ENCODE data around the gene MGA.

The MGA gene

DNA sequence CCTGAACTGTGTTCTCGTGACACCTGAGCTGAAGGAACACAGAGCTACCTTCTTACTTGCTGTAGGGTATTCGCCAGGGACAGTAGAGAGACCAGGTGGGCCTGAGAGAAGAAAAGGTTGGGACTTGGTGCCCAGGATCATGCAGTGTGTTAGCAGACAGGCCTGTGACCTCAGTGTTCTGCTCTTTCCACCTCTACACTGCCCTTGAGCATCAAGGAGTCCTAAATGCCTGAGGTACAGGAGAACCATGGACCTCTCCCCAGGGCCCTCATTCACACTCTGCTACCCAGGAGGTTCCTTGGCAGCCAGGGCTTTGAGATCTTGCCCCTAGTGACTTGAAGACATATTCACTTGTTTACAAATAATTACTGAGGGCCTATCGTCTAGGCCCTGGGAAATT lies 145.5 kb downstream of the MGA start:
- FAIRE-seq (no peak), DNase-seq (ENCODE audit: low spot score) (no peak)

DNA sequence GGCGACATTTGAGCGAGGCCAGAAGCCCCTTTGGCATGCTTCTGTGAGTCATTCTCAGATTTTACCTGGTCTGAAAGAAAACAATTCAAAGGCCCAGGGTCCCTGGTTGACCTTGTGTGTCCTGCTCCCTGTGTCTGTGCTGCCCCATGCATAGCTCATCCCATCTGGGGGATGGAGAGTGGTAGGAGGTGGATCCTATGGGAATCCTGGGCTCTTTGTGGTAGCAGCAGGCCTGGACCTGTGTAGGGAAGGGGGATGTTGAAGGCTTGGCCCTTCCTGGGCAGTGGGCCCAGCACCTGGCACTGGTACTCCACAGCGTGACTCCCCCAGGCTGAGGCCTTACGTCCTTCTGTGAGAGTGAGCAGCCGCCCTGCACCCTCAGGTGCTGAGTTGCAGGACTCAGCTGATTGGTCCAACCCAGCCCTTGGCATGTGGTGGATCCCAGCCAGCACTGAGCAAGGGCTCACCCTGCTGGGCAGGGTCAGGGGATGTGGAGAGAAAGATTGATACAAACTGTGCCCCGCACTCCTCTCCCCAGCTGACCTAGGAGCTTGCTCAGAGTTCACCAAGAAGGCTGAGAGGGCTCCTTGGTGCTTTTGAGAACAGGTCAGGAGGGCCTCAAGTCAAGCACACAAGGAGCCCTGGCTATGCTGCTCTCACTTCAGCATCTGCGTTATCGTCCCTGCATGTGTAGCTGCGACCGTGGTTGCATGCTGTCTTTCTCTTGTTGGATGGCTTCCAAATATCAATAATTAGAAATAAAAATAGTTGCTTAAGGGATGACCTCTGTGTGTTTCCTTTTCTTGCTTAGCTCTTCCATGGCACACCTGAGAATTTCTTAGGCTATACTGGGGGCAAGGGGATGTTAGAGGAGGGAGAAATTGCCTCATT lies 146.3 kb downstream of the MGA start:
- FAIRE-seq (no peak), DNase-seq (ENCODE audit: low spot score) (peak; percentile 43)

DNA sequence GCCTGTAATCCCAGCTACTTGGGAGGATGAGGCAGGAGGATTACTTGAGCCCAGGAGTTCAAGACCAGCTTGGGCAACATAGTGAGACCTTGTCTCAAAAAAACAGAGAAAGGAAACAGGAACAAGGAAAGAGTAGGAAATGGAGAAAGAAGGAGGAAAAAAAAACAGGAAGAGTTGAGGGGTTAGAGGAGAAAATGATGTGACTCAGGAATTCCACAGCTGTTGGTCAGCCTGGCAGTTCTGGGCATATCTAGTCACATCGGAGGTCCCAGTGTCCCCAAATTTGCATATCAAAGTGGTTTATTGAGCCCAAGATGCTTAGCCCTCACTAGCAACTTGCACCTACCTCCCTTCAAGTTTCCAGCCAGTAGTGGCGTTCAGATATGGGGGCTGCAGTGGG lies 148.9 kb downstream of the MGA start:
- FAIRE-seq: no peak
- DNase-seq (ENCODE audit: low spot score): no peak

DNA sequence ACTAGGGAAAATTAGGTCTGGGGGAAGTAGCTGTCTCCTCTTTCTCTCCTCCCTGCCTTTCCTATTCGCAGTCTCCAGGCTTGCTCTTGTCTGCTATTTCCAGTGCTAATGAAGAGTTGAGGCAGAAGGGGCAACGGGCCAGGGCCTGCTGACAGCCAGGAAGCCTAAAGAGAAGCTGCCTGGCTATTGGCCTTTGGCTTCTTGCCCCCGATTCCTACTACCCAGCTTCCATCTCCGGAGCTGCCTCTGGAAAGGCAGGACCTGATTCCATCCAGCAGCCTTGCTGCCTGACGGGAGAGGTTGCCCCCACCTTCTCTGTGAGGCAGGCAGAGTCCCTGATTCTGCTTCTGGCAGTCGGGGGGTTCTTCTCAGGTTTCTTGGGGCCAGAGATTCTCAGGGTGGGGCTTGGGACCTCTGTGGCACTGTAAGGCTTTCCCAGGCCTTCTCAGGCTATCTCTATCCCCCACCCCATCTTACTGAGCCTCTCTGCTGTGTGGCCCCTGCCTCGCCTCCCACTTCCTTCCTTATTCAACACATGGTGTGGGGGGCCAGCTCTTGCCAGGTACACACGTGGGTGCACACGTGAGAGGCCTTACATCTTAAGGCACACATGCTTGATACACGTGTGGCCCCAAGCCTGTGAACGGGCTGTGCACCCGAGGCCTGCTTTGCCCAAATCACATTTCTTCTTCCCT lies 149.5 kb downstream of the MGA start:
- no peak for DNase-seq (ENCODE audit: low spot score)
- no peak for FAIRE-seq

DNA sequence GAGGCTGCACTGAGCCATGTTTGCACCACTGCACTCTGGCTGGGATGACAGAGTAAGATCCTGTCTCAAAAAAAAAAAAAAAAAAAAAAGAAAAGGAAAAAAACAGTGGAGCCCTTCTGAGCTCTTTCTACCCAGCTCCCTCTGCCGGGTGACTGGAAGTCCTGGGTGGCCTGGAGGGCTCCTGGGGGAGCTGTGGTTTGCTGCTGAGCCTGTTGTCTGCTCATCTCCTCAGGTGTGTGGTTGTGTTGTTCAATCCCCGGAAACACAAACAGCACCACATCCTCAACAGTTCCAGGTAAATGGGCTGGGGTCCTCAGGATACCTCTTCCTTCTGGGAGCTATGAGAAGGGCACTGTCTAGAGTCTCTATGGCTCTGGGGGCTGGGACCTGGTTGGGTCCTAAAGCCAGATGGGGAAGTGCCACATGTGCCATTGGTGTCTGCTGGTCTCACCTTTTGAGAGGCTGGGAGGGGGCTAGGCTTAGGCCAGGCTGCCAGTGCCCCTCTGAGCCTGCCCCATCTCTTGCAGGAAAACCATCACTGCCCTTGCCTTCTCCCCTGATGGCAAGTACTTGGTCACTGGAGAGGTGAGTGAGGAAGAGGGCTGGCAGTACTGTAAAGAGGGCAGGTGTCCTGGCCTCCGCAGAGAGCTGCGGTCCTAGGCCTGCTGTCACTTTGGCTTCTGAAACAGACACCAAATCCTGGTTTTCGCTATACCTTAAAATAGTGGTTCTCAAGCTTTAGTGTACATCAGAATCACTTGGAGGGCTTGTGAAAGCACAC lies 150.6 kb downstream of the MGA start:
- no peak for FAIRE-seq
- DNase-seq (ENCODE audit: low spot score): no peak

DNA sequence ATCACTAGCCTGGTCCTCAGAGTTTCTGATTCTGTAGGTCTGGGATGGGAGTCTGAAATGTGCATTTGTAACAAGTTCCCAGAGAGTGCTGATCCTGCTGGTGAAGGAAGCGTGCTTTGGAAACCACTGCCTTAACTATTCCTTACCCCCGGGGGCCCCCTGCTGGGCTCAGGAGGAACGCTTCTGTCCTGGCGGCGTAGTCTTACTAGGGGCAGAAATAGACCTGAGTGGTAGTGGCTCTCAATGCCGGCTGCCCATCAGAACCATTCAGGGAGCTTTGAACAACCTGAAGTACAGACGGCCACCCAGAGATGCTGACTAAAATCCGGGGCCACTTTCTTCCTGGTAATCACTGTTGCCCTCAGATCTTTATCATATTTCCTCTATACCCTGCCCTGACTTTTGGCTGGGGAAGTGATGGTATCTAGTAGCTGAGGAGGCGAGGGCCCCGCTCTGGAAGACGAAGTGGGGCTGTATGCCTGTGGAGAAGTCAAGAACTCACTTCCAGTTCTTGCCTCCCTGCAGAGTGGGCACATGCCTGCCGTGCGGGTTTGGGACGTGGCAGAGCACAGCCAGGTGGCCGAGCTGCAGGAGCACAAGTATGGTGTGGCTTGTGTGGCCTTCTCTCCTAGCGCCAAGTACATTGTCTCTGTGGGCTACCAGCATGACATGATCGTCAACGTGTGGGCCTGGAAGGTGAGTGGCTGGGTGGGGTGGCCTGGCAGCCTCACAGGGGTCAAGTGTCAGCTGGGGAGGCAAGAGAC lies 151.4 kb downstream of the MGA start:
- FAIRE-seq (no peak), DNase-seq (ENCODE audit: low spot score) (peak; percentile 81)

DNA sequence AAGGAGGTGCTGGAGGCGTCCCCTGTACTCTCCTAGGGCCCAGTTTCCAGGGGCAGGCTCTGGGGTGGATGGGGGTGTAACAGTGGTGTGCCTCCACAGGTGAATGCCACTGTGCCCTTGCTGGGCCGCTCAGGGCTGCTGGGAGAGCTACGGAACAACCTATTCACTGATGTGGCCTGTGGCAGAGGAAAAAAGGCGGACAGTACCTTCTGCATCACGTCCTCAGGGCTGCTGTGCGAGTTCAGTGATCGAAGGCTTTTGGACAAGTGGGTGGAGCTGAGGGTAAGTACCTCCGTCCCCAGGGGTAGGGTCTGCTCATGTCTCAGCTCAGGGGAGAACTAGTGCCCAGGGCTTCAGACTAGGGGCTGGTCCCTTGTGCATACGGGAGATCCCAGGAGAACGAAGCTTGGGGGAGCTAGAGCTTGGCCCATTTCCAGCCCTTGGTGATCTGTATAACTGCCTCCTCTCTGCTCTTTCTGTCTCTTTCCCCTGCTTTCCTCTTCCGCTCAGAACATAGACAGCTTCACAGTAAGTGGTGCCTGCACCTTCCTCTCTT lies 152.7 kb downstream of the MGA start:
- DNase-seq (ENCODE audit: low spot score) (no peak), FAIRE-seq (no peak)

DNA sequence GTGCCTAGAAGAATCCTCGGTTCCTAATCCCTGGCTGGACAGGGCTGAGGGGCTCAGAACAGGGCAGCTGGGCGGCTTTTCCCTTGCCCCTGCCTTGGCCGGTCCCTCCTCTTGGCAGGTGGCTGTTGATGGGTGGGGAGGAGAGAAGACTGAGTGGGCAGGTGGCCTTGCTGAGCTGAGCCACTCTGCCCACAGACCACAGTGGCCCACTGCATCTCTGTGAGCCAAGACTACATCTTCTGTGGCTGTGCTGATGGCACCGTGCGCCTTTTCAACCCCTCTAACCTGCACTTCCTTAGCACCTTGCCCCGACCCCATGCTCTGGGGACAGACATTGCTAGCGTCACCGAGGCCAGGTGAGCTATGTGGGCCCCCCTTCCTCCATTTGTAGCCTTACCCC lies 153.2 kb downstream of the MGA start:
- no peak for FAIRE-seq
- no peak for DNase-seq (ENCODE audit: low spot score)

DNA sequence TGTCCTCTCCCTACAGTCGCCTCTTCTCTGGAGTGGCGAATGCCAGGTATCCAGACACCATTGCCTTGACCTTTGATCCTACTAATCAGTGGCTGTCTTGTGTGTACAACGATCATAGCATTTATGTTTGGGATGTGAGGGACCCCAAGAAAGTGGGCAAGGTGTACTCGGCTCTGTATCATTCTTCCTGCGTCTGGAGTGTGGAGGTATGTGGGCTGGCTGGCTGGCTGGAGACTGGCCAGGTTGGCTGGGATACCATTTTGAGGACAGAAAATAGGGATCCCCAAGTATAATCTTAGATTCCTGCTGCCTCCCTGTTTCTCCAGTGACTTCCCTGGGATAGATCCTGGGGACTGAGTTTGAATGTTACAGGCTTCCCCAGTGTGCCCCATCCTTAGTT lies 154.3 kb downstream of the MGA start:
- DNase-seq (ENCODE audit: low spot score) (no peak), FAIRE-seq (no peak)

DNA sequence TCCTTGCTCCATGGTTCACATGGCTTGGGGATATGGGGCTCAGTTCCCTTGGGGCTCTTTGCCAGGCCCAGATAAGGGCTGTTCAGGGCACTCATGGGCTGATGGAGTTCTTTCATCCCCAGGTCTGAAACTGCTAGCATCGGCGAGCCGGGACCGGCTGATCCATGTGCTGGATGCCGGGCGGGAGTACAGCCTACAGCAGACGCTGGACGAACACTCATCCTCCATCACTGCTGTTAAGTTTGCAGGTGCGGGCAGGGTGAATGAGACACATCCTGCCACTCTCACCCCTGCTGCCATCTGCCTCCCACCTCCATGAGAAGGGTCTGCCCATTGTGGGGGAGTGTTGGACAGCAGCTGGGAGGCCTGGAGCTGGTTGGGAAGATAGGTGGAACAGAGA lies 156.6 kb downstream of the MGA start:
- FAIRE-seq (no peak), DNase-seq (ENCODE audit: low spot score) (no peak)

DNA sequence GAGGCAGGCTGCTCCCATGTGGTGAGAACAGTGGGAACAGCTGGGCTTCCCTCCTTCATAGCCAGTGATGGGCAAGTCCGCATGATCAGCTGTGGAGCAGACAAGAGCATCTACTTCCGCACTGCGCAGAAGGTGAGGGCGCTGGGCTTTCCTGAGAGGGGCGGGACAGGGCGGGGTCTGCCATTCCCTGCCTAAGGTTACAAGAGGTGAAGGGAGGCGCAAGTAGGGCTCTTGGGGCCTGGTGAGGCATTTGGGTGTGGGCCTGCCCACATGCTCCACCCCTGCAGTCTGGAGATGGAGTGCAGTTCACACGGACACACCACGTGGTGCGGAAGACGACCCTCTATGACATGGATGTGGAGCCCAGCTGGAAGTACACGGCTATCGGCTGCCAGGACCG lies 157.1 kb downstream of the MGA start:
- FAIRE-seq (no peak), DNase-seq (ENCODE audit: low spot score) (no peak)

DNA sequence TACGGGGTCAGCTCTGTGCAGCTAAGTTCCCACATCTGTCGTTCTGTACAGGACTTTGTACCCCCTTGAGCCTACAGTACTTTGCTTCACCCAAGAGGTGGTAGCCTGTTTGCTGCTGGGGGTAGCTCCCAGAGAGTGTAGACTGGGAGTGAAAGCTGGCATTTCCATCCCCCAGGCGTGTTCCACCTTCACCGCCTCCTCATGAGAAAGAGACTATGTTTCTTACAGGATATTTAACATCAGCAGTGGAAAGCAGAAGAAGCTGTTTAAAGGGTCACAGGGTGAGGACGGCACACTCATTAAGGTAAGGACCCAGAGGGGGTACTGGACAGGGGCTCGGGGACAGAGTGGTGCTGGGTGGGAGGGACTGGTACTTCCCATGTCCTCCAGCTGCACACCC lies 157.6 kb downstream of the MGA start:
- no peak for FAIRE-seq
- DNase-seq (ENCODE audit: low spot score): no peak

DNA sequence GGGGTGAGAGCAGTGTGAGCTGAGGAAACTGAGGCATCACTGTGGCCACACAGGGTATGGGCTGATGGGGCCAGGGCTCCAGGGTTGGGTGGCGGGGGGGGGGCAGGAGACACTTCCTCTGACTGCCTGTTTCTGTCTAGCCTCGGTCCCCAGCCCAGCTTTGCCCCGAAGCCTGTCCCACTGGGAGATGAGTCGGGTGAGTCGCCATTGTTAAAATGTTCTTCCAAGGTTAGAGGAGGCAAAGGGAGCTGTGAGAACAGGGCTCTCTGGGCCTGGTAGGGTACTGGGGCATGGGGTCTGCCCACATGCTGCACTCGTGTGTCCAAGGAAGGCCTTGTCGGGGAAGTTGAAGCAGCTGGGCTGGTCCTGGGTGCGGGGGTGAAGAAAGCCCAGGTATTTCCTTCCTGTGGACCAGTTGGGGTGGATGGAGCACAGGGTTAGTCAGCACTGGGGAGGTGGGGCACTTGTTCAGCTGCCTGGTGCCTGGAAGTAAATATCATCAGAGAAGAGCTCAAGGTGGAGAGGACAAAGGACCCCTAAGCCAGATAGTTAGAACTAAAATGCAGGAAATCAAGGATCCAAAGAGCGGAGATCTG lies 159.3 kb downstream of the MGA start:
- no peak for FAIRE-seq
- no peak for DNase-seq (ENCODE audit: low spot score)

DNA sequence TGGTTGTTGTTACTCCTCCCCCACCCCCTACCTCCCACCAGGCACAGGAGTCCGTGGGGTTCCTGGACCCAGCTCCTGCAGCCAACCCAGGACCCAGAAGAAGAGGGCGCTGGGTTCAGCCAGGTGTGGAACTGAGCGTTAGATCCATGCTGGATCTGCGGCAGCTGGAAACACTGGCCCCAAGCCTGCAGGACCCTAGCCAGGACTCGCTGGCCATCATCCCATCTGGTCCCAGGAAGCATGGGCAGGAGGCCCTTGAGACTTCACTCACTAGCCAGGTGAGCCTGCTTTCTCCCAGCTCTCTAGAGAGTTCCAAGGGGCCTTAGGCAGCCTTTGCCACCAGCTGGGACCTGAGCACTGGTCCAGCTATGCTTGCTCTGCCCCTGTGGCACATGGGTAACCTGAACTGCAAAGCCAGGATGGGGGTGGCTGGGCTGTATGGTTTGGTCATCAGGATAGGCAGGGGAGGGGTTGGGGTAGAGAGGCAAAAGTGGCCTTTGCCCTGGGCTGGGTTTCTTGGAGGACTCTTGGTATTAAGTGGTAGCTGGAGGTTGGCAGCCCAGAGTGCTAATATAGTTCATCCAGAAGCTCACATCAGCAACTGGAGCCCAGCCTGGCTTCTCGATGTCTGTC lies 160.7 kb downstream of the MGA start:
- DNase-seq (ENCODE audit: low spot score) (no peak), FAIRE-seq (no peak)

DNA sequence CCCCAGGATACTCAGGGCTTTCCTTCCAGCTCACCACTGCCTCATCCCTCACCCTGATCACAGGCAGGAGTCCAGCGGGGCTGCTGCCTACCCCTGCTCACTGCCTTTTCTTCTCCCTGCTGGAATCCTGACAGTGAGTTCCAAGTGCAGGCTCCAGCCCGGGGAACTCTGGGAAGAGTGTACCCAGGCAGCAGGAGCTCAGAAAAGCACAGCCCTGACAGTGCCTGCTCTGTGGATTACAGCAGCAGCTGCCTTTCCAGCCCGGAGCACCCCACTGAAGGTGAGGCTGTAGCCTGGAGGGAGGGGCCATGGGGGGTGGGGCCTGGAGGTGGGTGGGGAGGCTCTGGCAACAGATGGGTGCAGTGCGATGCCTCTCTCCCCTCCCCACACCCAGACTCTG lies 161.6 kb downstream of the MGA start:
- DNase-seq (ENCODE audit: low spot score): no peak
- no peak for FAIRE-seq

DNA sequence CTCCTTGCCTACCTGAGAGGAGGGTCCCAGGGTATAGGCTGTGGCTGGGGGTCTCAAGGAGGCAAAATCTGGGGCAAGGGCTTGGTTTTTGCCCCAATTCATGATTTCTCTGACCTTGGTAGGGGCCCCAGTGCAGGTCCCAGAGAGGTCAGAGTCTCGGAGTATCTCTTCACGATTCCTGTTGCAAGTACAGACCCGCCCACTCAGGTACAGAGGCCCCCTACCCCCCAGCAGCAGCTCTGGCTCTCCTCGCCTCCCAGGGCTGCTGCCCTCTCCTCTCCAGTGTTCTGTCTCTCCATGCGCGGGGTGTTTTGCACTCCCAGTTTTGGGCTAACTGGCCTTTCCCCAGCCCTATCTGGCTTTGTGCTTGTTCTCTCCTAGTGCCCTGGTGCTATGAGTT lies 162.3 kb downstream of the MGA start:
- FAIRE-seq: no peak

More for the DNA sequence above, 162.3 kb downstream of the MGA start:
- no peak for DNase-seq (ENCODE audit: low spot score)
